ENCODE measurements around the gene CCDC40. TPM values are rescaled to one million over a fixed set of nuclear protein-coding genes. Genes with fewer than 3 reads are reported as not detected.

The CCDC40 gene
- total RNA-seq, 1 donor from 2014 or later: 29.6 TPM

DNA sequence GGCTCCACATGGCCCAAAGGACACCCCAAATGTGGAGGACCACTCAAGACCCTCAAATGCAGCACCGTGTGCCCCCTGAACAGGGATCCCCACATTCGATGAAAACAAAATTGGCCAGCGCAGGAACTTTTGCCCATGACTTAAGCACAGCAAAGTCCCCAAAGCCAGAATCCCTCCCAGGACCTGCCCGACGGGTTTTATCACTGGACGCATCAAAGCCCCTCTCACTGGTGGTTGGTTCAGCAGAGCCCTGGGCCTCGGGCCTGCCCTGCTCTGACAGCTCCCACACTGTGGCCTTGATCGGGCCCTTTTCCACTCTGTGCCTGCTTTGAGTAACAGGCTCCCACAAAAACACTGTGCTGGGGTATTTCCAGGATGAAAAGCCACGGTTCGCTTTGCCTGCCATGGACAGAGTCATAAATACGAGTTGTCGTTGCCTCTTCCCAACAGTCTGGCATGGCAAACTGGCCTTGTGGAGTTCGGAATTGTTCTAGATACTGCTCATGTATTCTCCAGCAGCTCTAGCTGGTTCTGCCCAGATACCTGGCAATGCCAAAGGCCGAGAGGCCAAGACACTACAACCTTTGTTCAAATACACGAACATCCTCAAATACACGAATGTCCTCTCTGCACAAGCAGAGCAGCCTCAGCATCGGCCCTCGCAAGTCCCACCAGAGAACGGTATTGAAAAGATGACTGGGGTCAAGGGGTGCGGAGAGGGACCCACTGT is 47.2 kb upstream of the CCDC40 start:
- H3K9me3 Mint-ChIP-seq: no peaks in the 10 kb centered on the region
- no peaks in the 10 kb centered on the region for H3K27me3 Mint-ChIP-seq
- DNase-seq (ENCODE audit: extremely low spot score, unreplicated experiment): no peak
- TF ChIP-seq, protein P1, sequence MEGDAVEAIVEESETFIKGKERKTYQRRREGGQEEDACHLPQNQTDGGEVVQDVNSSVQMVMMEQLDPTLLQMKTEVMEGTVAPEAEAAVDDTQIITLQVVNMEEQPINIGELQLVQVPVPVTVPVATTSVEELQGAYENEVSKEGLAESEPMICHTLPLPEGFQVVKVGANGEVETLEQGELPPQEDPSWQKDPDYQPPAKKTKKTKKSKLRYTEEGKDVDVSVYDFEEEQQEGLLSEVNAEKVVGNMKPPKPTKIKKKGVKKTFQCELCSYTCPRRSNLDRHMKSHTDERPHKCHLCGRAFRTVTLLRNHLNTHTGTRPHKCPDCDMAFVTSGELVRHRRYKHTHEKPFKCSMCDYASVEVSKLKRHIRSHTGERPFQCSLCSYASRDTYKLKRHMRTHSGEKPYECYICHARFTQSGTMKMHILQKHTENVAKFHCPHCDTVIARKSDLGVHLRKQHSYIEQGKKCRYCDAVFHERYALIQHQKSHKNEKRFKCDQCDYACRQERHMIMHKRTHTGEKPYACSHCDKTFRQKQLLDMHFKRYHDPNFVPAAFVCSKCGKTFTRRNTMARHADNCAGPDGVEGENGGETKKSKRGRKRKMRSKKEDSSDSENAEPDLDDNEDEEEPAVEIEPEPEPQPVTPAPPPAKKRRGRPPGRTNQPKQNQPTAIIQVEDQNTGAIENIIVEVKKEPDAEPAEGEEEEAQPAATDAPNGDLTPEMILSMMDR (conservative IDR thresholded peaks at IDR 0.05): no peak
- H3K4me3 Mint-ChIP-seq: peak overlapping the region; percentile 24
- H3K27ac Mint-ChIP-seq: no peak overlapping the region
- no peaks in the 10 kb centered on the region for H3K36me3 Mint-ChIP-seq
- peaks cover 61% of the 10 kb centered on the region for H3K4me1 Mint-ChIP-seq (ENCODE audit: unreplicated experiment)

DNA sequence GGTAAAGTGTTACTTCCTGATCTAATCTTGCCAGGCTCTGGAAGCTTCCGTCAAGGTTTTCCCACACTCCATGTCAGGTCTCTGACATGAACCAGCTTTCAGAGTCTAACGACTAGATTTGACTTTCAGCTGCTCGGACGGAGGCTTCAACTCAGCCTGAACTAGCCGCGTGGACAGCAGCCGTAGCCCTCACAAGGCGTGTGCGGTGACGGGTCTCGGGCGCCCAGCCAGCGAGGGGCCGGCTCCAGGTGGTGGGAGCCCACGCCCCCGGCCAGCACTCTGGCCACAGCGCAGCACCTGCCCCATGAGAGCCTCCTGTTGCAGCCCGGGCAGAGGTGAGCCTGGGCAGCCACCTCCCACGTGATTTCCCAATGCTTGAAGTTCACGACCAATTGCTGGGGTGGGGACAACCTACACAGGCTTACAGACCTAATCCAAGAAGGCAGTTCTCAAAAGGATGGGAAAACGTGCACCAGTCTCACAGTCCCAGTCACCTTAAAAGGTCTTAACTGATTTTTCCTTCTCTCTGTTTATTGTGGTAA is 46.3 kb upstream of the CCDC40 start:
- H3K27me3 Mint-ChIP-seq: no peaks in the 10 kb centered on the region
- H3K27ac Mint-ChIP-seq: no peak overlapping the region
- H3K36me3 Mint-ChIP-seq: no peaks in the 10 kb centered on the region
- H3K9me3 Mint-ChIP-seq: no peaks in the 10 kb centered on the region
- H3K4me3 Mint-ChIP-seq: no peak overlapping the region
- peaks cover 61% of the 10 kb centered on the region for H3K4me1 Mint-ChIP-seq (ENCODE audit: unreplicated experiment)
- TF ChIP-seq, protein P1 (conservative IDR thresholded peaks at IDR 0.05): no peak
- DNase-seq (ENCODE audit: extremely low spot score, unreplicated experiment): no peak

DNA sequence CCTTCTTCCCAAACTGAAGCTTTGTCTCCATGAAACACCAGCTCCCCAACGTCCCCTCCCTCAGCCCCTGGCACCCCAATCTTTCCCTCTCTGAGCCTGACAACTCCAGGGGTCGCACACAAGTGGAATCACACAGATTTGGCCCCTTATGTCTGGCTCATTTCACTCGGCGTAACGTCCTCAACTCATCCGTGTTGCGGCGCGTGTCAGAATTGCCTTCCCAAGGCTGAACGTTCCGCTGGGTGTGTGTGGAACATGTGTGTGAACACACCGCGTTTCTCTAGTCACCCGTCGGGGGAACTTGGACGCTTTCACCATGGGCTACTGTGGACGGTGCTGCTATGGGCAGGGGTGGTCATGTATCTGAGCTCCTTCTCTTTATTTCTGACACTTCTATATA is 45.7 kb upstream of the CCDC40 start:
- TF ChIP-seq, protein P1 (conservative IDR thresholded peaks at IDR 0.05): no peak
- H3K27me3 Mint-ChIP-seq: no peaks in the 10 kb centered on the region
- H3K4me1 Mint-ChIP-seq (ENCODE audit: unreplicated experiment): peaks cover 58% of the 10 kb centered on the region
- no peak for DNase-seq (ENCODE audit: extremely low spot score, unreplicated experiment)
- H3K27ac Mint-ChIP-seq: no peak overlapping the region
- H3K9me3 Mint-ChIP-seq: no peaks in the 10 kb centered on the region
- peak overlapping the region; percentile 36 for H3K4me3 Mint-ChIP-seq
- no peaks in the 10 kb centered on the region for H3K36me3 Mint-ChIP-seq

DNA sequence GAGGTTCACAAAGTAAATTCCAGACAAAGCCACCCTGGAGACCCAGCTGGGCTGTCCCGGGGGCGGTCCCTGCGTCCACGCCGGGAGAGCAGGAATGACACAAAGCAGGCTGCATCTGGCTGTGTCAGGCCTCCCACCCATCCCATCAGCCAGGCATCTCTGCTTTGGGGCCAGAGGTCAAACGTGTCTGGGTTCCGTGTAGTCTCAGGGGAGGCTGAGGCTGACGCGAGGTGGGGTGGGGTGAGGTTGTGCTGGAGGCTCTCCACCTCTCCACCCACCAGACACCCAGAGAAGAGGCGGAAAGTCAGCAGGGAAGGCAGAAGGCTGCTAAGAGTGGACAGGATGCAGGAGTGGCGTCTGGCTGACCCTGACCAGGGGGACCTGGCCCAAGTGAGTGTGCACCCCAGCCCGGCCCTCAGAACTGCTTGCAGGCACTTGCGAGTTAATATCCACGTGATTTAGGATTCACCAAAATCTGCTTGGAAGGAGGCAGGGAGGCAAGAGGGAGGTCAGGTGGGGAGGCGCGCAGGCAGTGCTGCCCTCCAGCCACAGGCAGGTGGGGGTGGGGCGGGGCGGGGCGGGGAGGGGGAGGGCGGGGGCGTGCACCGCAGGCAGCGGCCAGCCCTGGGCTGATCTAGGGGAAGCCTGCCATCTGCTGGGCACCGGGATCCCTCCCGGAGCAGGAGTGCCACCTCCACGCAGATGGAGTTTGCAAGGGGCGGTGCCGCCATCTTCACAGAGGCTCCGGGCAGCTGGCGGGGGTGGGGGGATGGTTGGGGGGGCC is 45.1 kb upstream of the CCDC40 start:
- no peaks in the 10 kb centered on the region for H3K27me3 Mint-ChIP-seq
- H3K27ac Mint-ChIP-seq: no peak overlapping the region
- peak; percentile 86 for DNase-seq (ENCODE audit: extremely low spot score, unreplicated experiment)
- no peaks in the 10 kb centered on the region for H3K9me3 Mint-ChIP-seq
- TF ChIP-seq, protein P1 (conservative IDR thresholded peaks at IDR 0.05): peak; percentile 78
- H3K4me3 Mint-ChIP-seq: peak overlapping the region; percentile 36
- peaks cover 53% of the 10 kb centered on the region for H3K4me1 Mint-ChIP-seq (ENCODE audit: unreplicated experiment)
- no peaks in the 10 kb centered on the region for H3K36me3 Mint-ChIP-seq

DNA sequence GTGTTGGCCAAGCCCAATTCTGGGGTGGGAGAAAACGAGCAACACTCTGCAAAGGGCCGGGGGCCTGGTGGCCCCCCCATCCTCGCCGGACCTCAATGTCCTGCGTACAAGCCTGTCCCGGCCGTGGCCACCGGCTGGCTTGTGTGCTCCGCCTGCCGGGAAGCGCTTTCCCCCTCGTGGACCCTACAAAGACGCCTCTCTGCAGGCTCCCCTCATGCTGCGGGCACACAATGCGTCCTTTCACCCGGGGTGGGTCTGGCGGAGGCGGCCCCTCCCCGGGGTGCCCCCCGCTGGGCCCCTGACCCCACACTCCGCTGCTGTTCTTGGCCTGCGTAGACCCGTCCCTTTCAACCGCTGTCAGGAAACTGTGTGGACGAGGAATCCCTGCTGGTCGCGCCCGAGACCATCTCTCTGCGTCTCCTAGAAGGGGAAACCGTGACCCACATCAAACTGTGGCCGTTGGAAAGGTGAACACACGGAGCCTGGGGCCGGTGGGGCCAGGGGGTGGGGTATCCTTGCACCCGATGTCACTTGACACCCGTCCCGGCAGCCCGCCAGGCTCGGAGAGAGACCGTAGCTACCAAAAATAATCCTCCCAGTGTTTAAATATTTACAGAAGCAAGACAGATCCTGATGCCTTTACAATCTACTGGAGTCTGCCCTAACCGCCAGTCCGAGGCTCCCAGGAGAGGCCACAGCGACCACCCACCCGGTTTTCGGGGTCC is 44.4 kb upstream of the CCDC40 start:
- Mint-ChIP-seq H3K4me3 (peak overlapping the region; percentile 72), H3K4me1 (ENCODE audit: unreplicated experiment) (peaks cover 58% of the 10 kb centered on the region), H3K27me3 (no peaks in the 10 kb centered on the region), H3K27ac (peak overlapping the region; percentile 81), H3K36me3 (peaks cover 5% of the 10 kb centered on the region), H3K9me3 (no peaks in the 10 kb centered on the region)
- no peak for DNase-seq (ENCODE audit: extremely low spot score, unreplicated experiment)
- TF ChIP-seq, protein P1 (conservative IDR thresholded peaks at IDR 0.05): peak; percentile 58

Data from type B pancreatic cell (in vitro differentiated cells).